NT2/D1 (cell line): Measurements from ENCODE around the gene HMGB1.

ENCODE experiments used
- SUZ12 ChIP-seq: IDR thresholded peaks from 2 replicates; pipeline ENCODE4 v1.6.1; 2011; ENCODE audit not compliant: insufficient read length, insufficient read depth; ENCODE audit errors: extremely low read depth
- YY1 ChIP-seq: IDR thresholded peaks from 2 replicates; pipeline ENCODE4 v1.6.1; 2011; ENCODE audit not compliant: insufficient read length, insufficient read depth
- ZNF274 ChIP-seq: IDR thresholded peaks from 2 replicates; pipeline ENCODE4 v1.6.1; 2011; ENCODE audit warnings: mild to moderate bottlenecking, low read depth, low read length

GRCh38 chr13:30410705-30411125 lies 55.0 kb downstream of the HMGB1 start:
- TF ChIP-seq ZNF274 (no peak), YY1 (no peak), SUZ12 (no peak)
